Endothelial cell of umbilical vein (primary cell): ENCODE measurements around the gene HDAC11. TPM values are rescaled to one million over a fixed set of nuclear protein-coding genes. Genes with fewer than 3 reads are reported as not detected.

Source experiments
- BruUV-seq: library from RNA; stranded (reverse); fragments of 400-500 nt; replicated peaks from 2 replicates; lab custom pipeline; 2021; lab: Mats Ljungman, UMichigan
- CTCF ChIA-PET: fragments of 300-600, 350-600 bp; sonication (Branson Sonifier 250); formaldehyde crosslinking; loops from one replicate; lab custom pipeline; 2021; ENCODE audit warnings: antibody characterized with exemption, inconsistent platforms; lab: Charles Lee
- POLR2A ChIA-PET: fragments of 300-600, 350-600 bp; sonication (Branson Sonifier 250); formaldehyde crosslinking; loops from one replicate; lab custom pipeline; 2021; ENCODE audit warnings: antibody characterized with exemption, inconsistent platforms; lab: Charles Lee
- DNase-seq: peaks from one replicate; pipeline ENCODE4 v3.0.0-alpha.2; 2011; ENCODE audit warnings: low read depth, low spot score
- FAIRE-seq: peaks from 2 replicates; lab custom pipeline; 2011; peaks lifted over from hg19 to GRCh38; lab: Jason Lieb, UNC
- H2AFZ ChIP-seq: 2 replicates; pipeline ENCODE4 v1.6.0; 2012; ENCODE audit warnings: low read depth, low read length, control low read depth, inconsistent platforms
- H3K27ac ChIP-seq: 2 replicates; pipeline ENCODE4 v1.5.1; 2011; ENCODE audit warnings: low read depth, mild to moderate bottlenecking, control low read depth, low read length, moderate library complexity; ENCODE audit not compliant: insufficient read depth
- H3K27me3 ChIP-seq, 2 experiments: 2 replicates each; pipeline versions ENCODE4 v1.6.0 to v1.6.1; 2011; ENCODE audit warnings: low read length in 2 of 2, mixed read lengths in 1 of 2; ENCODE audit not compliant: control insufficient read depth in 2 of 2, insufficient read depth in 2 of 2
- H3K36me3 ChIP-seq, 2 experiments: 2 replicates in 1 of 2; 3 replicates in 1 of 2; pipeline ENCODE4 v1.5.1; 2011; ENCODE audit warnings: low read length in 2 of 2, mild to moderate bottlenecking in 1 of 2, moderate library complexity in 1 of 2; ENCODE audit not compliant: control insufficient read depth in 2 of 2, insufficient read depth in 2 of 2; ENCODE audit errors: extremely low read depth in 1 of 2
- H3K4me1 ChIP-seq: 3 replicates; pipeline ENCODE4 v1.5.1; 2011; ENCODE audit warnings: mild to moderate bottlenecking, low read length; ENCODE audit not compliant: control insufficient read depth, insufficient read depth; ENCODE audit errors: extremely low read depth
- H3K4me2 ChIP-seq: 2 replicates; pipeline ENCODE4 v1.6.1; 2011; ENCODE audit warnings: low read length, control low read depth, mixed read lengths; ENCODE audit not compliant: insufficient read depth
- H3K4me3 ChIP-seq, 3 experiments: fragments of 200-600 bp in 1 of 3; sonication (generic), shearing (Covaris generic) in 1 of 3; replicated peaks in 1 of 3; 2 replicates each; pipeline ENCODE4 v1.5.1; 2011 to 2016; ENCODE audit warnings: control low read depth in 3 of 3, low read length in 3 of 3, mild to moderate bottlenecking in 2 of 3, inconsistent platforms in 1 of 3, low read depth in 1 of 3, moderate library complexity in 1 of 3; ENCODE audit not compliant: insufficient read depth in 1 of 3
- H3K79me2 ChIP-seq: 2 replicates; pipeline ENCODE4 v1.6.0; 2012; ENCODE audit warnings: low read length, inconsistent platforms; ENCODE audit not compliant: control insufficient read depth, insufficient read depth
- H3K9ac ChIP-seq: replicated peaks from 2 replicates; pipeline ENCODE3; 2011; ENCODE audit warnings: low read length, control low read depth; ENCODE audit not compliant: insufficient read depth; ENCODE audit errors: extremely low read depth
- H3K9me1 ChIP-seq: replicated peaks from 3 replicates; pipeline ENCODE4 v1.6.0; 2011; ENCODE audit warnings: mild to moderate bottlenecking, low read length; ENCODE audit not compliant: control insufficient read depth, insufficient read depth; ENCODE audit errors: extremely low read depth
- H3K9me3 ChIP-seq: replicated peaks from 2 replicates; pipeline ENCODE4 v1.5.1; 2012; ENCODE audit warnings: low read length, inconsistent platforms; ENCODE audit not compliant: control insufficient read depth, insufficient read depth
- H4K20me1 ChIP-seq: replicated peaks from 2 replicates; pipeline ENCODE3; 2011; ENCODE audit warnings: mild to moderate bottlenecking, low read length; ENCODE audit not compliant: control insufficient read depth, insufficient read depth; ENCODE audit errors: extremely low read depth
- EZH2 ChIP-seq: IDR thresholded peaks from 2 replicates; pipeline ENCODE4 v1.6.1; 2012; ENCODE audit warnings: borderline replicate concordance, low read depth, mild to moderate bottlenecking, moderate library complexity, low read length, inconsistent platforms; ENCODE audit not compliant: severe bottlenecking
- FOS ChIP-seq: IDR thresholded peaks from 2 replicates; pipeline ENCODE4 v1.6.1; 2011; ENCODE audit warnings: mild to moderate bottlenecking, low read length, moderate library complexity, borderline replicate concordance; ENCODE audit not compliant: insufficient read depth
- GATA2 ChIP-seq: IDR thresholded peaks from 2 replicates; pipeline ENCODE4 v1.7.0; 2011; ENCODE audit warnings: low read depth, mild to moderate bottlenecking, moderate library complexity, mixed read lengths, low read length; ENCODE audit not compliant: insufficient read length, insufficient read depth
- JUN ChIP-seq: IDR thresholded peaks from 2 replicates; pipeline ENCODE4 v1.6.1; 2011; ENCODE audit warnings: borderline replicate concordance, low read depth; ENCODE audit not compliant: insufficient read length, insufficient read depth
- MYC ChIP-seq: IDR thresholded peaks from one replicate; pipeline ENCODE4 v1.6.1; 2011; ENCODE audit warnings: mild to moderate bottlenecking, low read depth, low read length
- POLR2A ChIP-seq: IDR thresholded peaks from 2 replicates; pipeline ENCODE4 v1.6.1; 2012; ENCODE audit warnings: low read depth, mild to moderate bottlenecking, control low read depth, low read length
- POLR2AphosphoS5 ChIP-seq: IDR thresholded peaks from 2 replicates; pipeline ENCODE4 v1.6.1; 2012; ENCODE audit warnings: low read depth, mild to moderate bottlenecking, control low read depth, low read length, moderate library complexity; ENCODE audit not compliant: insufficient read depth
- dilution Hi-C: fragments of 300-500 bp; cut with MboI; formaldehyde crosslinking; loops from one replicate; pipeline ENCODE4 v1.15.0; 2019; ENCODE audit warnings: low sequenced_read_pairs; ENCODE audit not compliant: extremely low pct_ligation_motif_present
- intact Hi-C: fragments of 100-400 bp; cut with micrococcal nuclease; formaldehyde crosslinking; loops from one replicate; pipeline ENCODE4 v1.10.0; 2022
- polyA plus RNA-seq, 4 experiments: library from polyadenylated mRNA; depleted of rRNA in 3 of 4; stranded (reverse) in 3 of 4; unstranded in 1 of 4; fragments of >200 nt; gene quantifications; 2 replicates each; pipeline versions ENCODE4 v1.2.1 to v1.2.3, GENCODE V29; 2011 to 2012; ENCODE audit warnings: missing spikeins in 1 of 4
- total RNA-seq: library from RNA; stranded (reverse); gene quantifications from 2 replicates; pipeline ENCODE4 v1.2.3, GENCODE V29; 2021
- TF ChIP-seq, protein P1 (sequence below): IDR thresholded peaks from 2 replicates; pipeline ENCODE4 v1.6.1; 2011; ENCODE audit not compliant: insufficient read depth, insufficient read length
- TF ChIP-seq, protein P2 (sequence below), 2 donors: IDR thresholded peaks; 1 replicate in 1 of 2; 2 replicates in 1 of 2; pipeline ENCODE4 v1.5.1; 2011; ENCODE audit warnings: low read length in 2 of 2, mild to moderate bottlenecking in 2 of 2, moderate library complexity in 2 of 2, control low read depth in 1 of 2, inconsistent platforms in 1 of 2, low read depth in 1 of 2; ENCODE audit not compliant: insufficient read depth in 1 of 2; ENCODE audit errors: extremely low read depth in 1 of 2

The HDAC11 gene
- total and polyA plus RNA-seq, 2 donors (not counting 3 experiments of a cell fraction or from before 2014, with no cell fraction given) = 6.8 to 8.8 TPM

- intact Hi-C loops = no loop called here
- no peaks in the 10 kb centered on the region for H3K27me3 ChIP-seq
- H3K9me1 ChIP-seq = no peaks in the 10 kb centered on the region
- CTCF ChIA-PET = no interaction called here
- no peaks in the 10 kb centered on the region for H3K79me2 ChIP-seq
- no peaks in the 10 kb centered on the region for H4K20me1 ChIP-seq
- no peak overlapping the region for H3K27ac ChIP-seq
- no peaks in the 10 kb centered on the region for H3K4me1 ChIP-seq
- no peaks in the 10 kb centered on the region for H3K36me3 ChIP-seq
- BruUV-seq = no TSS peak
- no peak overlapping the region for H3K4me2 ChIP-seq
- FAIRE-seq (no peak), DNase-seq (no peak)
- dilution Hi-C loops = no loop called here
- H3K4me3 ChIP-seq = no peak overlapping the region
- POLR2A ChIA-PET = no interaction called here
- TF ChIP-seq, protein P1, sequence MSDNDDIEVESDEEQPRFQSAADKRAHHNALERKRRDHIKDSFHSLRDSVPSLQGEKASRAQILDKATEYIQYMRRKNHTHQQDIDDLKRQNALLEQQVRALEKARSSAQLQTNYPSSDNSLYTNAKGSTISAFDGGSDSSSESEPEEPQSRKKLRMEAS = no peak
- TF ChIP-seq MYC = no peak
- TF ChIP-seq POLR2A = no peak
- TF ChIP-seq, protein P2, sequence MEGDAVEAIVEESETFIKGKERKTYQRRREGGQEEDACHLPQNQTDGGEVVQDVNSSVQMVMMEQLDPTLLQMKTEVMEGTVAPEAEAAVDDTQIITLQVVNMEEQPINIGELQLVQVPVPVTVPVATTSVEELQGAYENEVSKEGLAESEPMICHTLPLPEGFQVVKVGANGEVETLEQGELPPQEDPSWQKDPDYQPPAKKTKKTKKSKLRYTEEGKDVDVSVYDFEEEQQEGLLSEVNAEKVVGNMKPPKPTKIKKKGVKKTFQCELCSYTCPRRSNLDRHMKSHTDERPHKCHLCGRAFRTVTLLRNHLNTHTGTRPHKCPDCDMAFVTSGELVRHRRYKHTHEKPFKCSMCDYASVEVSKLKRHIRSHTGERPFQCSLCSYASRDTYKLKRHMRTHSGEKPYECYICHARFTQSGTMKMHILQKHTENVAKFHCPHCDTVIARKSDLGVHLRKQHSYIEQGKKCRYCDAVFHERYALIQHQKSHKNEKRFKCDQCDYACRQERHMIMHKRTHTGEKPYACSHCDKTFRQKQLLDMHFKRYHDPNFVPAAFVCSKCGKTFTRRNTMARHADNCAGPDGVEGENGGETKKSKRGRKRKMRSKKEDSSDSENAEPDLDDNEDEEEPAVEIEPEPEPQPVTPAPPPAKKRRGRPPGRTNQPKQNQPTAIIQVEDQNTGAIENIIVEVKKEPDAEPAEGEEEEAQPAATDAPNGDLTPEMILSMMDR (IDR thresholded peaks at IDR 0.05; ENCODE audit: extremely low read depth in 1 of 2, insufficient read depth in 1 of 2, low read depth in 1 of 2, low read length in 2 of 2) = no peak
- no peak for TF ChIP-seq POLR2AphosphoS5
- no peak for TF ChIP-seq EZH2
- no peak for TF ChIP-seq JUN
- no peak for TF ChIP-seq FOS
- no peak for TF ChIP-seq GATA2
- H3K9ac ChIP-seq = no peak overlapping the region
- H3K9me3 ChIP-seq = no peaks in the 10 kb centered on the region
- no peak overlapping the region for H2AFZ ChIP-seq
Observed at GRCh38 chr3:13509059-13509815, 29.1 kb downstream of the HDAC11 start.
